A673 (cell line): Measurements from ENCODE around the gene NECTIN3. TPM values are rescaled to one million over a fixed set of nuclear protein-coding genes. Genes with fewer than 3 reads are reported as not detected.

Experiments used
- BruUV-seq: library from RNA; stranded (reverse); fragments of 400-500 nt; replicated peaks from 2 replicates; lab custom pipeline; 2021; lab: Mats Ljungman, UMichigan
- CTCF ChIA-PET: fragments of 300-600 bp; sonication (Branson Sonifier 250); formaldehyde crosslinking; loops from one replicate; lab custom pipeline; 2022; ENCODE audit warnings: antibody characterized with exemption; lab: Charles Lee
- POLR2A ChIA-PET: fragments of 300-600 bp; sonication (Branson Sonifier 250); formaldehyde crosslinking; loops from one replicate; lab custom pipeline; 2022; ENCODE audit warnings: antibody characterized with exemption; ENCODE audit not compliant: low non-redundant PET; lab: Charles Lee
- DNase-seq: peaks from one replicate; pipeline ENCODE4 v3.0.0-alpha.2; 2015; ENCODE audit warnings: low spot score
- H3K27ac ChIP-seq: fragments of 200-600 bp; sonication (generic); 2 replicates; pipeline ENCODE4 v1.5.1; 2016; ENCODE audit warnings: mixed run types, low read depth, mild to moderate bottlenecking, mixed read lengths, antibody characterized with exemption, low read length; ENCODE audit not compliant: poor library complexity, severe bottlenecking
- H3K27me3 ChIP-seq: fragments of 200-600 bp; sonication (generic); replicated peaks from 2 replicates; pipeline ENCODE4 v1.6.1; 2017; ENCODE audit warnings: mixed run types, low read depth, mild to moderate bottlenecking, mixed read lengths, antibody characterized with exemption, low read length; ENCODE audit not compliant: insufficient read depth, poor library complexity
- H3K36me3 ChIP-seq: fragments of 200-600 bp; sonication (generic); 2 replicates; pipeline ENCODE4 v1.6.1; 2016; ENCODE audit warnings: mixed run types, mild to moderate bottlenecking, mixed read lengths, antibody characterized with exemption, low read length; ENCODE audit not compliant: insufficient read depth, poor library complexity, severe bottlenecking
- H3K4me1 ChIP-seq: fragments of 200-600 bp; sonication (generic); 2 replicates; pipeline ENCODE4 v1.6.1; 2017; ENCODE audit warnings: mixed run types, mild to moderate bottlenecking, mixed read lengths, antibody characterized with exemption, low read length; ENCODE audit not compliant: insufficient read depth, poor library complexity, severe bottlenecking
- H3K4me3 ChIP-seq: fragments of 200-600 bp; sonication (generic); 2 replicates; pipeline ENCODE4 v1.5.1; 2016; ENCODE audit warnings: low read depth, mixed run types, mild to moderate bottlenecking, mixed read lengths, low read length; ENCODE audit not compliant: poor library complexity, severe bottlenecking
- H3K9me3 ChIP-seq: fragments of 200-600 bp; sonication (generic); 2 replicates; pipeline ENCODE4 v1.6.1; 2016; ENCODE audit warnings: mixed run types, low read depth, mild to moderate bottlenecking, mixed read lengths, antibody characterized with exemption, low read length; ENCODE audit not compliant: poor library complexity, severe bottlenecking
- CTCF ChIP-seq: fragments of 300-800, 200-600 bp; sonication (generic); conservative IDR thresholded peaks from 2 replicates; pipeline ENCODE4 v1.5.1; 2017; ENCODE audit warnings: low read depth, mild to moderate bottlenecking, antibody characterized with exemption, low read length, moderate library complexity, mixed read lengths
- EZH2 ChIP-seq: fragments of 200-600 bp; sonication (generic); IDR thresholded peaks from 2 replicates; pipeline ENCODE4 v1.6.1; 2017; ENCODE audit warnings: borderline replicate concordance, low read depth, mild to moderate bottlenecking, mixed read lengths, antibody characterized with exemption, low read length; ENCODE audit not compliant: poor library complexity, severe bottlenecking
- intact Hi-C: fragments of 100-400 bp; cut with micrococcal nuclease; formaldehyde crosslinking; loops from one replicate; pipeline ENCODE4 v1.10.0; 2022; ENCODE audit not compliant: unreplicated experiment
- total RNA-seq: library from RNA; stranded (reverse); gene quantifications from 2 replicates; pipeline ENCODE4 v1.2.3, GENCODE V29; 2021

NECTIN3 gene
- total RNA-seq, 1 experiment from 2014 or later: 9.4 TPM

GRCh38 chr3:111035902-111036301 lies 35.7 kb upstream of the NECTIN3 start:
- Histone ChIP-seq H3K36me3 (no peaks in the 10 kb centered on the region), H3K4me1 (no peaks in the 10 kb centered on the region), H3K4me3 (no peak overlapping the region), H3K9me3 (no peaks in the 10 kb centered on the region), H3K27ac (no peak overlapping the region), H3K27me3 (no peaks in the 10 kb centered on the region)
- BruUV-seq: no TSS peak
- TF ChIP-seq CTCF (no peak), EZH2 (no peak)
- ChIA-PET CTCF (no interaction called here), POLR2A (no interaction called here)
- intact Hi-C loops: no loop called here
- no peak for DNase-seq

GRCh38 chr3:111040959-111041358 lies 30.7 kb upstream of the NECTIN3 start:
- Histone ChIP-seq H3K4me1 (no peaks in the 10 kb centered on the region), H3K36me3 (no peaks in the 10 kb centered on the region), H3K27ac (no peak overlapping the region), H3K27me3 (no peaks in the 10 kb centered on the region), H3K9me3 (no peaks in the 10 kb centered on the region), H3K4me3 (no peak overlapping the region)
- POLR2A ChIA-PET: no interaction called here
- CTCF ChIA-PET: no interaction called here
- BruUV-seq: no TSS peak
- TF ChIP-seq CTCF: no peak
- no peak for TF ChIP-seq EZH2
- intact Hi-C loops: no loop called here
- DNase-seq: no peak

GRCh38 chr3:111045564-111045963 lies 26.1 kb upstream of the NECTIN3 start:
- DNase-seq: no peak
- Histone ChIP-seq H3K27me3 (no peaks in the 10 kb centered on the region), H3K9me3 (no peaks in the 10 kb centered on the region), H3K27ac (no peak overlapping the region), H3K36me3 (no peaks in the 10 kb centered on the region), H3K4me3 (no peak overlapping the region), H3K4me1 (no peaks in the 10 kb centered on the region)
- BruUV-seq: no TSS peak
- TF ChIP-seq EZH2 (no peak), CTCF (no peak)
- ChIA-PET CTCF (no interaction called here), POLR2A (no interaction called here)
- intact Hi-C loops: no loop called here
